GM12878 (cell line): Measurements from ENCODE around the gene DNAJC7. TPM values are rescaled to one million over a fixed set of nuclear protein-coding genes. Genes with fewer than 3 reads are reported as not detected.

Experiments
- BCL11A ChIP-seq: IDR thresholded peaks from 2 replicates; pipeline ENCODE4 v1.6.1; 2011; ENCODE audit warnings: low read depth, low read length
- EP300 ChIP-seq, 2 experiments: fragments of 150-350 bp in 1 of 2; IDR thresholded peaks; 2 replicates each; pipeline ENCODE4 v1.6.1; 2011 to 2012; ENCODE audit warnings: low read depth in 2 of 2, low read length in 2 of 2, borderline replicate concordance in 1 of 2, improper control_type of control experiment in 1 of 2, inconsistent platforms in 1 of 2; ENCODE audit not compliant: control insufficient read depth in 1 of 2
- FOXK2 ChIP-seq: fragments of 450-650 bp; IDR thresholded peaks from 2 replicates; pipeline ENCODE4 v1.6.1; 2017; ENCODE audit warnings: mild to moderate bottlenecking, moderate library complexity
- IKZF2 ChIP-seq, 2 experiments: fragments of 450-650 bp; IDR thresholded peaks; 2 replicates each; pipeline ENCODE4 v1.6.1; 2017; ENCODE audit warnings: mild to moderate bottlenecking in 2 of 2, moderate library complexity in 2 of 2
- JUND ChIP-seq: IDR thresholded peaks from 2 replicates; pipeline ENCODE4 v1.6.1; 2012; ENCODE audit warnings: low read depth, mild to moderate bottlenecking, low read length, improper control_type of control experiment, moderate library complexity
- MAX ChIP-seq: IDR thresholded peaks from 2 replicates; pipeline ENCODE4 v1.6.1; 2012; ENCODE audit warnings: low read depth, low read length, improper control_type of control experiment
- MXI1 ChIP-seq: fragments of 150-350 bp; IDR thresholded peaks from 2 replicates; pipeline ENCODE4 v1.6.1; 2011; ENCODE audit warnings: low read depth, mild to moderate bottlenecking, inconsistent platforms, low read length, improper control_type of control experiment
- NFIC ChIP-seq: IDR thresholded peaks from 2 replicates; pipeline ENCODE4 v1.6.1; 2012; ENCODE audit warnings: low read depth, mild to moderate bottlenecking, inconsistent platforms, low read length, moderate library complexity
- PML ChIP-seq: IDR thresholded peaks from 2 replicates; pipeline ENCODE4 v1.6.1; 2012; ENCODE audit warnings: low read length, inconsistent platforms
- RELA ChIP-seq: fragments of 450-650 bp; IDR thresholded peaks from 2 replicates; pipeline ENCODE4 v1.8.0; 2014; ENCODE audit warnings: borderline replicate concordance; ENCODE audit not compliant: partially characterized antibody
- RUNX3 ChIP-seq: IDR thresholded peaks from 2 replicates; pipeline ENCODE4 v1.6.1; 2012; ENCODE audit warnings: low read length, inconsistent platforms
- SMARCA5 ChIP-seq: fragments of 450-650 bp; IDR thresholded peaks from 2 replicates; pipeline ENCODE4 v1.6.1; 2017; ENCODE audit warnings: mild to moderate bottlenecking
- SP1 ChIP-seq: IDR thresholded peaks from one replicate; pipeline ENCODE4 v1.6.1; 2011; ENCODE audit warnings: low read depth, low read length
- ZBED1 ChIP-seq: IDR thresholded peaks from 2 replicates; pipeline ENCODE4 v1.6.1; 2016; ENCODE audit warnings: borderline replicate concordance
- ZBTB40 ChIP-seq: fragments of 450-650 bp; IDR thresholded peaks from 2 replicates; pipeline ENCODE4 v1.6.1; 2016; ENCODE audit warnings: mild to moderate bottlenecking, moderate library complexity, borderline replicate concordance
- ZNF274 ChIP-seq: IDR thresholded peaks from one replicate; pipeline ENCODE4 v1.8.0; 2011; ENCODE audit not compliant: insufficient read length, insufficient read depth
- polyA plus RNA-seq, 11 experiments: library from polyadenylated mRNA; depleted of rRNA in 4 of 11; unstranded in 6 of 11; stranded (reverse) in 5 of 11; fragments of >200 nt; fragmentation: Nextera tagmentation in 4 of 11; fragmentation: Illumina TruSeq in 1 of 11; extraction: Ambion mirVana in 4 of 11; extraction: Trizol in 1 of 11; gene quantifications; 1 replicate in 1 of 11; 2 replicates in 10 of 11; pipeline versions ENCODE4 v1.2.1 to v1.2.3, GENCODE V29; 2011 to 2016; ENCODE audit warnings: inconsistent platforms in 2 of 11, missing spikeins in 2 of 11, low read depth in 1 of 11
- total RNA-seq, 4 experiments: library from RNA; depleted of rRNA in 3 of 4; stranded (reverse); fragments of >200 nt in 3 of 4; fragmentation: Illumina TruSeq in 1 of 4; extraction: Trizol in 1 of 4; gene quantifications; 2 replicates each; pipeline versions ENCODE4 v1.2.1 to v1.2.3, GENCODE V29; 2013 to 2021
- TF ChIP-seq, protein P1 (sequence below): fragments of 450-650 bp; conservative IDR thresholded peaks from 2 replicates; pipeline ENCODE4 v1.6.1; 2017; ENCODE audit warnings: mild to moderate bottlenecking, moderate library complexity
- TF ChIP-seq, protein P2 (sequence below): IDR thresholded peaks from 2 replicates; pipeline ENCODE4 v1.6.1; 2011; ENCODE audit warnings: low read depth, mild to moderate bottlenecking, low read length, moderate library complexity, borderline replicate concordance; ENCODE audit errors: extremely low read depth
- TF ChIP-seq, protein P3 (sequence below): IDR thresholded peaks from 2 replicates; pipeline ENCODE4 v1.6.1; 2012; ENCODE audit warnings: low read length, inconsistent platforms
- TF ChIP-seq, protein P4 (sequence below): fragments of 450-650 bp; IDR thresholded peaks from 2 replicates; pipeline ENCODE4 v1.6.1; 2017; ENCODE audit warnings: low read depth, mild to moderate bottlenecking, moderate library complexity

DNAJC7 gene
- total and polyA plus RNA-seq, 10 of the 15 experiments (the other 5 are each of a cell fraction or from before 2014, with no cell fraction given), result 60.1 to 173 (median 94.9) TPM

DNA sequence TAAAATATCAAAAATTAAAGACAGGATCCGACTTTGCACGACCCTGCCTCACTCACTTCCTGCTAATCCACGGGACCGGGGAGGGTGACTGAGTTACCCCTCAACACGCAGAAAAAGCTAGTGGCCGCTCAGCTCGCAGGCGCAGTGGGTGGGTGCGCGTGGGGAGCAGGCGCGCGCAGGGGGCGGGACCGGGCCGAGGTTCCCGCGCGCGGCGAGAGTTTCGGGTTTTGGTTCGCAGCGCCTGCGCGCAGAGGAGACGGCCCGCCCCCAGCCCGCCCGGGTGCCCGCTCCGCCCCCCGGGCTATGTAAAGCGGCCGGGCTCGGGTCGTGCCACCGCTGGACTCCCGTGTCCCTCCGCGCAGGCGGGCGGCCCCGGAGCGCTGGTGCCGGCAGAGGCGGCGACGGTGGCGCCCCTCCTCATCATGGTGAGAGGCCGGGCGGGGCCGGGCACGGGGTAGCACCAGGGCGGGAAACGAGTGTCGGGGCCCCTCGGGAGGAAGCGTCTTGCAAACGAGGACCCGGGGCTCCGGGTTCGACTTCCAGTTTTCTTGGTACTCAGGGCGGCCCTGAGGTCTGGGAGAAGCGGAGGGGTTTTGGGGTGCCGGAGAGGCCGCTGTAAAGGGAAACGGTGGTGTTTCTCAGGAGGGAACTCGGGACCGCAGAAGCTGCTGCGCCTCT is 50.6 kb downstream of the DNAJC7 start, which contains the start of gene CNP (continued):
- TF ChIP-seq PML (peak; percentile 86), FOXK2 (no peak), EP300 (IDR thresholded peaks at IDR 0.05; ENCODE audit: borderline replicate concordance in 1 of 2, control insufficient read depth in 1 of 2, low read depth in 2 of 2, low read length in 2 of 2) (no peak), MAX (peak; percentile 84), IKZF2 (IDR thresholded peaks at IDR 0.05) (0 out of 4 replicates have a peak, but pooled peaks of 1 of the 2 experiments have one; percentile 11), RELA (no peak), RUNX3 (no peak), BCL11A (no peak; the same call in 1 of the 2 replicates), ZBTB40 (no peak), SMARCA5 (0 out of 2 replicates have a peak, but pooled peaks have one; percentile 13), ZNF274 (no peak), NFIC (no peak), SP1 (no peak), MXI1 (peak; percentile 83), JUND (no peak), ZBED1 (peak; percentile 67; the same call in 1 of the 2 replicates)
- TF ChIP-seq, protein P1, sequence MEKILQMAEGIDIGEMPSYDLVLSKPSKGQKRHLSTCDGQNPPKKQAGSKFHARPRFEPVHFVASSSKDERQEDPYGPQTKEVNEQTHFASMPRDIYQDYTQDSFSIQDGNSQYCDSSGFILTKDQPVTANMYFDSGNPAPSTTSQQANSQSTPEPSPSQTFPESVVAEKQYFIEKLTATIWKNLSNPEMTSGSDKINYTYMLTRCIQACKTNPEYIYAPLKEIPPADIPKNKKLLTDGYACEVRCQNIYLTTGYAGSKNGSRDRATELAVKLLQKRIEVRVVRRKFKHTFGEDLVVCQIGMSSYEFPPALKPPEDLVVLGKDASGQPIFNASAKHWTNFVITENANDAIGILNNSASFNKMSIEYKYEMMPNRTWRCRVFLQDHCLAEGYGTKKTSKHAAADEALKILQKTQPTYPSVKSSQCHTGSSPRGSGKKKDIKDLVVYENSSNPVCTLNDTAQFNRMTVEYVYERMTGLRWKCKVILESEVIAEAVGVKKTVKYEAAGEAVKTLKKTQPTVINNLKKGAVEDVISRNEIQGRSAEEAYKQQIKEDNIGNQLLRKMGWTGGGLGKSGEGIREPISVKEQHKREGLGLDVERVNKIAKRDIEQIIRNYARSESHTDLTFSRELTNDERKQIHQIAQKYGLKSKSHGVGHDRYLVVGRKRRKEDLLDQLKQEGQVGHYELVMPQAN, result peak; percentile 71; the same call in 1 of the 2 replicates
- TF ChIP-seq, protein P2, sequence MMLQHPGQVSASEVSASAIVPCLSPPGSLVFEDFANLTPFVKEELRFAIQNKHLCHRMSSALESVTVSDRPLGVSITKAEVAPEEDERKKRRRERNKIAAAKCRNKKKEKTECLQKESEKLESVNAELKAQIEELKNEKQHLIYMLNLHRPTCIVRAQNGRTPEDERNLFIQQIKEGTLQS, result no peak
- TF ChIP-seq, protein P3, sequence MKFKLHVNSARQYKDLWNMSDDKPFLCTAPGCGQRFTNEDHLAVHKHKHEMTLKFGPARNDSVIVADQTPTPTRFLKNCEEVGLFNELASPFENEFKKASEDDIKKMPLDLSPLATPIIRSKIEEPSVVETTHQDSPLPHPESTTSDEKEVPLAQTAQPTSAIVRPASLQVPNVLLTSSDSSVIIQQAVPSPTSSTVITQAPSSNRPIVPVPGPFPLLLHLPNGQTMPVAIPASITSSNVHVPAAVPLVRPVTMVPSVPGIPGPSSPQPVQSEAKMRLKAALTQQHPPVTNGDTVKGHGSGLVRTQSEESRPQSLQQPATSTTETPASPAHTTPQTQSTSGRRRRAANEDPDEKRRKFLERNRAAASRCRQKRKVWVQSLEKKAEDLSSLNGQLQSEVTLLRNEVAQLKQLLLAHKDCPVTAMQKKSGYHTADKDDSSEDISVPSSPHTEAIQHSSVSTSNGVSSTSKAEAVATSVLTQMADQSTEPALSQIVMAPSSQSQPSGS, result no peak
- TF ChIP-seq, protein P4, sequence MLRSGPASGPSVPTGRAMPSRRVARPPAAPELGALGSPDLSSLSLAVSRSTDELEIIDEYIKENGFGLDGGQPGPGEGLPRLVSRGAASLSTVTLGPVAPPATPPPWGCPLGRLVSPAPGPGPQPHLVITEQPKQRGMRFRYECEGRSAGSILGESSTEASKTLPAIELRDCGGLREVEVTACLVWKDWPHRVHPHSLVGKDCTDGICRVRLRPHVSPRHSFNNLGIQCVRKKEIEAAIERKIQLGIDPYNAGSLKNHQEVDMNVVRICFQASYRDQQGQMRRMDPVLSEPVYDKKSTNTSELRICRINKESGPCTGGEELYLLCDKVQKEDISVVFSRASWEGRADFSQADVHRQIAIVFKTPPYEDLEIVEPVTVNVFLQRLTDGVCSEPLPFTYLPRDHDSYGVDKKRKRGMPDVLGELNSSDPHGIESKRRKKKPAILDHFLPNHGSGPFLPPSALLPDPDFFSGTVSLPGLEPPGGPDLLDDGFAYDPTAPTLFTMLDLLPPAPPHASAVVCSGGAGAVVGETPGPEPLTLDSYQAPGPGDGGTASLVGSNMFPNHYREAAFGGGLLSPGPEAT, result no peak
